GM23248 (cell line): ENCODE data around the gene MYO5A.

ENCODE experiments used
- EZH2 ChIP-seq: fragments of 200-600 bp; sonication (generic); IDR thresholded peaks from 2 replicates; pipeline ENCODE4 v1.6.1; 2018; ENCODE audit warnings: antibody characterized with exemption, mild to moderate bottlenecking; ENCODE audit not compliant: insufficient read depth, poor library complexity, severe bottlenecking
- EZH2phosphoT487 ChIP-seq: fragments of 200-600 bp; sonication (generic); IDR thresholded peaks from 2 replicates; pipeline ENCODE4 v1.6.1; 2018; ENCODE audit warnings: antibody characterized with exemption, moderate library complexity, mild to moderate bottlenecking, low read depth; ENCODE audit not compliant: insufficient read depth

DNA sequence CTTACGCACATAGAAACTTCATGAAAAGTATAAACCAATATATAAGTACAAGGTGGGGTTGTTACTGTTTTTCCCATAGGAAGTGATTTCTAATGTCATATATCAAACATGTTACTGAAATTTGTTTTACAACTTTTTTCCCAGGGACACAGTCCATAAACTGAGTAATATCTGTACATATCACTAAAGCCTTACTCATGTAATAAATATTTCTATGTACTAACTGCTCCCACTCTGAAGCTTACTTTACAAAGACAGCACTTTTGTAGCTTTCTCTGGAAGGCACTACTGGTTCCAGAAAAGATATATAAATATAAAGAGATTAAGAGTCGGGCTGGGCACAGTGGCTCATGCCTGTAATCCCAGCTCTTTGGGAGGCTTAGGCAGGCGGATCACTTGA is 91.7 kb downstream of the MYO5A start:
- TF ChIP-seq EZH2 (no peak), EZH2phosphoT487 (no peak)
